B cell (primary cell): ENCODE measurements around the gene CAMSAP2. TPM values are rescaled to one million over a fixed set of nuclear protein-coding genes. Genes with fewer than 3 reads are reported as not detected.

Experiments used
- ATAC-seq: fragments of 200-7000 bp; cut with Tn5 transposase; one replicate; pipeline ENCODE4 v1.10.0; 2021; ENCODE audit warnings: low read depth, mild to moderate bottlenecking, moderate number of reproducible peaks, moderate library complexity
- CTCF ChIA-PET: fragments of 350-600 bp; sonication (Branson Sonifier 250); formaldehyde crosslinking; loops from one replicate; lab custom pipeline; 2021; ENCODE audit warnings: antibody characterized with exemption, inconsistent platforms; lab: Charles Lee
- POLR2A ChIA-PET: fragments of 350-600 bp; sonication (Branson Sonifier 250); formaldehyde crosslinking; loops from one replicate; lab custom pipeline; 2021; ENCODE audit warnings: antibody characterized with exemption; lab: Charles Lee
- DNase-seq: peaks from one replicate; pipeline ENCODE4 v3.0.0; 2013
- H2AFZ ChIP-seq: 2 replicates; pipeline ENCODE4 v1.6.1; 2012; ENCODE audit warnings: mild to moderate bottlenecking, low read depth, low read length; ENCODE audit not compliant: insufficient read depth, poor library complexity, severe bottlenecking
- H3K27ac ChIP-seq, 2 donors: 1 replicate in 1 of 2; 2 replicates in 1 of 2; pipeline ENCODE4 v1.5.1; 2012 to 2013; ENCODE audit warnings: low read length in 2 of 2, mild to moderate bottlenecking in 2 of 2, moderate library complexity in 1 of 2
- H3K27me3 ChIP-seq, 4 experiments: fragments of 200-600 bp in 1 of 4; sonication (generic) in 1 of 4; replicated peaks in 1 of 4; 1 replicate in 2 of 4; 2 replicates in 2 of 4; pipeline versions ENCODE4 v1.6.1 to v1.7.0; 2013 to 2016; ENCODE audit warnings: low read length in 3 of 4, mild to moderate bottlenecking in 2 of 4, mixed read lengths in 1 of 4, moderate library complexity in 1 of 4; ENCODE audit not compliant: insufficient read depth in 4 of 4, control insufficient read depth in 3 of 4; ENCODE audit errors: control extremely low read depth in 1 of 4
- H3K36me3 ChIP-seq, 2 experiments: replicated peaks in 1 of 2; 1 replicate in 1 of 2; 2 replicates in 1 of 2; pipeline versions ENCODE4 v1.6.1 to v1.7.1; 2013; ENCODE audit warnings: low read length in 1 of 2; ENCODE audit not compliant: insufficient read depth in 2 of 2, control insufficient read depth in 1 of 2; ENCODE audit errors: control extremely low read depth in 1 of 2, extremely low read depth in 1 of 2
- H3K4me1 ChIP-seq, 2 donors: fragments of 200-600 bp in 1 of 2; sonication (generic) in 1 of 2; 1 replicate in 1 of 2; 2 replicates in 1 of 2; pipeline versions ENCODE4 v1.5.1 to v1.6.1; 2013 to 2017; ENCODE audit warnings: low read length in 2 of 2; ENCODE audit not compliant: control insufficient read depth in 2 of 2, insufficient read depth in 2 of 2
- H3K4me2 ChIP-seq: replicated peaks from 2 replicates; pipeline ENCODE3; 2012; ENCODE audit warnings: mild to moderate bottlenecking, low read depth, low read length; ENCODE audit not compliant: poor library complexity, severe bottlenecking
- H3K4me3 ChIP-seq, 5 experiments: fragments of 200-600 bp in 1 of 5; sonication (generic) in 1 of 5; 1 replicate in 3 of 5; 2 replicates in 2 of 5; pipeline versions ENCODE4 v1.5.1 to v1.7.0; 2011 to 2016; ENCODE audit warnings: low read length in 4 of 5, mild to moderate bottlenecking in 4 of 5, low read depth in 2 of 5, control low read depth in 1 of 5, moderate library complexity in 1 of 5; ENCODE audit not compliant: insufficient read depth in 1 of 5; ENCODE audit errors: control extremely low read depth in 1 of 5, extremely low read depth in 1 of 5
- H3K79me2 ChIP-seq: fragments of 200-600 bp; sonication (generic); one replicate; pipeline ENCODE4 v1.6.0; 2016; ENCODE audit warnings: low read length; ENCODE audit not compliant: control insufficient read depth, insufficient read depth
- H3K9ac ChIP-seq: fragments of 200-600 bp; sonication (generic); 2 replicates; pipeline ENCODE4 v1.6.1; 2017; ENCODE audit warnings: mild to moderate bottlenecking, low read length, moderate library complexity
- H3K9me3 ChIP-seq, 3 donors: one replicate each; pipeline versions ENCODE4 v1.6.1 to v1.7.1; 2013; ENCODE audit warnings: low read length in 2 of 3; ENCODE audit not compliant: control insufficient read depth in 2 of 3, insufficient read depth in 1 of 3; ENCODE audit errors: control extremely low read depth in 1 of 3
- H4K20me1 ChIP-seq: 2 replicates; pipeline ENCODE4 v1.6.0; 2012; ENCODE audit warnings: mild to moderate bottlenecking, low read length; ENCODE audit not compliant: insufficient read depth, control insufficient read depth, poor library complexity, severe bottlenecking
- H3K27ac Mint-ChIP-seq: one replicate; pipeline ENCODE4 v1.8.0; 2021; ENCODE audit warnings: mixed read lengths
- H3K27me3 Mint-ChIP-seq: one replicate; pipeline ENCODE4 v1.8.0; 2021; ENCODE audit warnings: mixed read lengths
- H3K4me1 Mint-ChIP-seq: one replicate; pipeline ENCODE4 v1.8.0; 2021; ENCODE audit warnings: mixed read lengths
- H3K4me3 Mint-ChIP-seq: one replicate; pipeline ENCODE4 v1.8.0; 2021; ENCODE audit warnings: mixed read lengths
- H3K9me3 Mint-ChIP-seq: one replicate; pipeline ENCODE4 v1.8.0; 2022; ENCODE audit warnings: mixed read lengths; ENCODE audit not compliant: insufficient read depth
- EZH2 ChIP-seq: IDR thresholded peaks from 2 replicates; pipeline ENCODE4 v1.6.1; 2012; ENCODE audit warnings: borderline replicate concordance, low read depth, mild to moderate bottlenecking, moderate library complexity, low read length; ENCODE audit not compliant: insufficient read depth, poor library complexity, severe bottlenecking
- WGBS: methylation state at CpG from one replicate; pipeline ENCODE4 v1.1.5; 2013; ENCODE audit warnings: missing lambda C conversion rate; ENCODE audit not compliant: insufficient coverage; 5-methylcytosine and 5-hydroxymethylcytosine counted together
- intact Hi-C: fragments of 100-400 bp; cut with micrococcal nuclease; formaldehyde crosslinking; loops from one replicate; pipeline ENCODE4 v1.10.0; 2022
- polyA plus RNA-seq: library from polyadenylated mRNA; depleted of rRNA; stranded (reverse); fragments of >200 nt; gene quantifications from 2 replicates; pipeline ENCODE4 v1.2.3, GENCODE V29; 2012
- total RNA-seq, 2 donors: library from RNA; stranded (reverse); fragments of 120-200 nt in 1 of 2; gene quantifications; 1 replicate in 1 of 2; 2 replicates in 1 of 2; pipeline versions ENCODE4 v1.2.3 to v1.2.4, GENCODE V29; 2013 to 2022
- TF ChIP-seq, protein P1 (sequence below): fragments of 200-600 bp; IDR thresholded peaks from one replicate; pipeline ENCODE4 v1.8.0; 2022; ENCODE audit warnings: antibody characterized with exemption, mild to moderate bottlenecking

The CAMSAP2 gene
- total and polyA plus RNA-seq, 2 donors (not counting 1 experiment from before 2014, with no cell fraction given): 0.10 to 2.1 TPM

DNA sequence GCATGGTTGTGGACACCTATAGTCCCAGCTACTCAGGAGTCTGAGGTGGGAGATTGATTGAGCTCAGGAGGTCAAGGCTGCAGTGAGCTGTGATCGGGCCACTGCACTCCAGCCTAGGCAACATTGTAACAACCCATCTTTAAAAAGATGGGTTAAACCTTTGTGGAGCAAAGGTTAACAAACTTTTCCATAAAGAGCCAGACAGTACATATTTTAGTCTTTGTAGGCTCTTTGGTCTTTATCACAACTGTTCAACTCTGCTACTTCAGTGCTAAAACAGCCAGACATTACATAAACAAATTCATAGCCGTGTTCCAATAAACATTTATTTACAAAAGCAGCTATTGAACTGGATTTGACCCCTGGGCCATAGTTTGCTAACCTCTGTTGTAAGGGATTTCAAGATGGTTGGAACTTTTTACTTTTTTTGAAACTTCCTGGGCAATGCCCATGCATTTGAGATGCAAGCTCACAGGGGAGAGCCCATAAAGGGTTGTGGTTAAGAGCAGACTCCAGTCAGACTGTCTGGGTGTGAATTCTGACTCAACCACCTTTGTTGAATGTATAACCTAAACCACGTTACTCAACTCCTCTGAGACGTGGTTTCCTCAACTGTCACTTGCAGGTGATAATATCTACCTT, 166.8 kb downstream of the CAMSAP2 start:
- ChIA-PET CTCF (interaction anchor here (1.9 kb wide), 1 partner anchor 9 kb away, joined by 3 read pairs; no protein-coding TSS in a partner anchor), POLR2A (no interaction called here)
- H3K27ac ChIP-seq: no peak overlapping the region
- no peaks in the 10 kb centered on the region for H3K79me2 ChIP-seq
- H3K4me2 ChIP-seq: no peak overlapping the region
- no peaks in the 10 kb centered on the region for H3K9me3 ChIP-seq
- no peaks in the 10 kb centered on the region for H3K36me3 ChIP-seq
- H3K9ac ChIP-seq: no peak overlapping the region
- H3K4me3 ChIP-seq: no peak overlapping the region
- H3K4me1 ChIP-seq: peaks cover 0 to 6% of the 10 kb centered on the region in 2 donors
- WGBS: no CpG with 5 or more reads among the region's 4 CpGs
- intact Hi-C loops: no loop called here
- TF ChIP-seq EZH2: no peak
- TF ChIP-seq, protein P1, sequence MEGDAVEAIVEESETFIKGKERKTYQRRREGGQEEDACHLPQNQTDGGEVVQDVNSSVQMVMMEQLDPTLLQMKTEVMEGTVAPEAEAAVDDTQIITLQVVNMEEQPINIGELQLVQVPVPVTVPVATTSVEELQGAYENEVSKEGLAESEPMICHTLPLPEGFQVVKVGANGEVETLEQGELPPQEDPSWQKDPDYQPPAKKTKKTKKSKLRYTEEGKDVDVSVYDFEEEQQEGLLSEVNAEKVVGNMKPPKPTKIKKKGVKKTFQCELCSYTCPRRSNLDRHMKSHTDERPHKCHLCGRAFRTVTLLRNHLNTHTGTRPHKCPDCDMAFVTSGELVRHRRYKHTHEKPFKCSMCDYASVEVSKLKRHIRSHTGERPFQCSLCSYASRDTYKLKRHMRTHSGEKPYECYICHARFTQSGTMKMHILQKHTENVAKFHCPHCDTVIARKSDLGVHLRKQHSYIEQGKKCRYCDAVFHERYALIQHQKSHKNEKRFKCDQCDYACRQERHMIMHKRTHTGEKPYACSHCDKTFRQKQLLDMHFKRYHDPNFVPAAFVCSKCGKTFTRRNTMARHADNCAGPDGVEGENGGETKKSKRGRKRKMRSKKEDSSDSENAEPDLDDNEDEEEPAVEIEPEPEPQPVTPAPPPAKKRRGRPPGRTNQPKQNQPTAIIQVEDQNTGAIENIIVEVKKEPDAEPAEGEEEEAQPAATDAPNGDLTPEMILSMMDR: no peak
- DNase-seq (no peak), ATAC-seq (no peak)
- H4K20me1 ChIP-seq: no peaks in the 10 kb centered on the region
- no peak overlapping the region for H3K4me3 Mint-ChIP-seq
- no peaks in the 10 kb centered on the region for H3K27me3 ChIP-seq
- H3K4me1 Mint-ChIP-seq: peaks cover 6% of the 10 kb centered on the region
- no peak overlapping the region for H2AFZ ChIP-seq
- H3K9me3 Mint-ChIP-seq: no peaks in the 10 kb centered on the region
- no peaks in the 10 kb centered on the region for H3K27me3 Mint-ChIP-seq
- H3K27ac Mint-ChIP-seq: no peak overlapping the region

- DNase-seq: no peak
- Histone ChIP-seq H3K9ac (no peak overlapping the region), H3K79me2 (no peaks in the 10 kb centered on the region), H4K20me1 (no peaks in the 10 kb centered on the region), H3K36me3 (no peaks in the 10 kb centered on the region), H3K4me2 (no peak overlapping the region), H3K9me3 (no peaks in the 10 kb centered on the region), H3K4me3 (no peak overlapping the region), H3K4me1 (peaks cover 0 to 6% of the 10 kb centered on the region in 2 donors), H3K27ac (no peak overlapping the region), H3K27me3 (no peaks in the 10 kb centered on the region), H2AFZ (no peak overlapping the region)
- WGBS: 100% methylated on average over 1 of the region's 2 CpGs
- intact Hi-C loops: no loop called here
- CTCF ChIA-PET: interaction anchor here (1.9 kb wide), 1 partner anchor 10 kb away, joined by 3 read pairs; no protein-coding TSS in a partner anchor
- ATAC-seq: no peak
- H3K9me3 Mint-ChIP-seq: no peaks in the 10 kb centered on the region
- TF ChIP-seq, protein P1: no peak
- TF ChIP-seq EZH2: no peak
- no peak overlapping the region for H3K4me3 Mint-ChIP-seq
- POLR2A ChIA-PET: no interaction called here
- H3K27me3 Mint-ChIP-seq: no peaks in the 10 kb centered on the region
- peaks cover 6% of the 10 kb centered on the region for H3K4me1 Mint-ChIP-seq
- no peak overlapping the region for H3K27ac Mint-ChIP-seq
These were observed 167.8 kb downstream of the CAMSAP2 start for GRCh38 chr1:200906491-200906890.
